Mucosa of descending colon (tissue), 3 donors: ENCODE measurements around the gene SMYD2. TPM values are rescaled to one million over a fixed set of nuclear protein-coding genes. Genes with fewer than 3 reads are reported as not detected.

Experiments
- ATAC-seq: fragments of 200-7000 bp; cut with Tn5 transposase; one replicate; pipeline ENCODE4 v1.9.1; 2020; ENCODE audit warnings: mild to moderate bottlenecking, moderate library complexity
- DNase-seq, 3 donors: peaks; one replicate each; pipeline ENCODE4 v3.0.0-alpha.2; 2020
- H3K36me3 ChIP-seq: fragments of 200-600 bp; one replicate; pipeline ENCODE4 v1.8.0; 2021; ENCODE audit warnings: low read depth, mild to moderate bottlenecking
- H3K4me1 ChIP-seq: fragments of 200-600 bp; one replicate; pipeline ENCODE4 v1.8.0; 2021; ENCODE audit warnings: low read depth, mild to moderate bottlenecking
- H3K4me3 ChIP-seq: fragments of 200-600 bp; one replicate; pipeline ENCODE4 v1.8.0; 2021; ENCODE audit warnings: mild to moderate bottlenecking
- H3K9me3 ChIP-seq: fragments of 200-600 bp; one replicate; pipeline ENCODE4 v1.8.0; 2021; ENCODE audit warnings: mild to moderate bottlenecking
- intact Hi-C, 2 donors: fragments of 100-400 bp; cut with DNase I in 1 of 2; cut with micrococcal nuclease in 1 of 2; formaldehyde crosslinking; loops; one replicate each; pipeline versions ENCODE4 v1.11.0 to v1.11.1; 2022; cut with DNase I, micrococcal nuclease
- total RNA-seq, 3 donors: library from RNA; stranded (reverse); fragmentation: NEBNext Ultra II Directional in 2 of 3; extraction: Animal tissue kit (Norgen Biotek cat#: 25700) in 2 of 3; gene quantifications; one replicate each; pipeline versions ENCODE4 v1.2.1 to v1.2.4, GENCODE V29; 2021 to 2023
- TF ChIP-seq, protein P1 (sequence below): fragments of 200-600 bp; IDR thresholded peaks from one replicate; pipeline ENCODE4 v1.8.0; 2022; ENCODE audit warnings: antibody characterized with exemption, mild to moderate bottlenecking
- donor health status: DM: no; HTN: no; CAD: no; lungs with moderate emphysema.
- donor health status: DM: no; HTN: no; CAD: no.
- donor health status: DM: no; HTN: yes; CAD: no.

SMYD2 gene
- total RNA-seq, 3 donors from 2014 or later: 15.9 to 23.4 (median 18.6) TPM

DNA sequence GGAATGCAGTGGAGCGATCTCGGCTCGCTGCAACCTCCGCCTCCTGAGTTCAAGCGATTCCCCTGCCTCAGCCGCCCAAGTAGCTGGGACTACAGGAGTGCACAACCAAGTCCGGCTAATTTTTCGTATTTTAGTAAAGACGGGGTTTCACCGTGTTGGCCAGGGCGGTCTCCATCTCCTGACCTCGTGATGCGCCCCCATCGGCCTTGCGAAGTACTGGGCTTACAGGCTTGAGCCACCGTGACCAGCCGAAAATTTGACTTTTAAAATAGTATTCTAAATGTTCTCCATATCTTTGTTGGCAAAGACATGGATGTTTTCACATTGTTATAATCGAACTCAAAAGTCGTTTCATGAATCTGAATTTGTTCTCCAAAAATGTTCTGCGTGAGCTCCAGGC, 36.7 kb upstream of the SMYD2 start:
- no peak for ATAC-seq
- DNase-seq: no peak
- H3K4me1 ChIP-seq: no peaks in the 10 kb centered on the region
- no peak overlapping the region for H3K4me3 ChIP-seq
- H3K9me3 ChIP-seq: no peaks in the 10 kb centered on the region
- no peaks in the 10 kb centered on the region for H3K36me3 ChIP-seq
- TF ChIP-seq, protein P1, sequence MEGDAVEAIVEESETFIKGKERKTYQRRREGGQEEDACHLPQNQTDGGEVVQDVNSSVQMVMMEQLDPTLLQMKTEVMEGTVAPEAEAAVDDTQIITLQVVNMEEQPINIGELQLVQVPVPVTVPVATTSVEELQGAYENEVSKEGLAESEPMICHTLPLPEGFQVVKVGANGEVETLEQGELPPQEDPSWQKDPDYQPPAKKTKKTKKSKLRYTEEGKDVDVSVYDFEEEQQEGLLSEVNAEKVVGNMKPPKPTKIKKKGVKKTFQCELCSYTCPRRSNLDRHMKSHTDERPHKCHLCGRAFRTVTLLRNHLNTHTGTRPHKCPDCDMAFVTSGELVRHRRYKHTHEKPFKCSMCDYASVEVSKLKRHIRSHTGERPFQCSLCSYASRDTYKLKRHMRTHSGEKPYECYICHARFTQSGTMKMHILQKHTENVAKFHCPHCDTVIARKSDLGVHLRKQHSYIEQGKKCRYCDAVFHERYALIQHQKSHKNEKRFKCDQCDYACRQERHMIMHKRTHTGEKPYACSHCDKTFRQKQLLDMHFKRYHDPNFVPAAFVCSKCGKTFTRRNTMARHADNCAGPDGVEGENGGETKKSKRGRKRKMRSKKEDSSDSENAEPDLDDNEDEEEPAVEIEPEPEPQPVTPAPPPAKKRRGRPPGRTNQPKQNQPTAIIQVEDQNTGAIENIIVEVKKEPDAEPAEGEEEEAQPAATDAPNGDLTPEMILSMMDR: no peak
- intact Hi-C loops: no loop called here

DNA sequence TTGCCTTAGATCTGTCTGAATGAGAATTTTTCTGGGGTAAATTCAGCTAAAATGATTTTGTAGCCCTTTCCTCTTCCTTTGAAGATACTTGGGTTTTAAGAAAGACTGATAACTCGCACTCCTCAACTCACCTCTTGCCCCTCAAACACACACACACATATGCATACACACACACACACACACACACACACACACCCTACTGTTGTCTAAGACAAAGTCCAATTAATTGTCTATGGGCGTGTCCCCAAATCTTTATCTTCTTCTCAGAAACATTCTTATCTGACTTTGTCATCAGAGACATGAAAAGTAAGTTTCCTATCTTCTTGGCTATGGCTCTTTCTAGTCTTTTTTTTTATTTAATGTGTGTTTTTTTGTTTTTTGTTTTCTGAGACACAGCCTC, 36.1 kb upstream of the SMYD2 start:
- H3K4me1 ChIP-seq: no peaks in the 10 kb centered on the region

DNA sequence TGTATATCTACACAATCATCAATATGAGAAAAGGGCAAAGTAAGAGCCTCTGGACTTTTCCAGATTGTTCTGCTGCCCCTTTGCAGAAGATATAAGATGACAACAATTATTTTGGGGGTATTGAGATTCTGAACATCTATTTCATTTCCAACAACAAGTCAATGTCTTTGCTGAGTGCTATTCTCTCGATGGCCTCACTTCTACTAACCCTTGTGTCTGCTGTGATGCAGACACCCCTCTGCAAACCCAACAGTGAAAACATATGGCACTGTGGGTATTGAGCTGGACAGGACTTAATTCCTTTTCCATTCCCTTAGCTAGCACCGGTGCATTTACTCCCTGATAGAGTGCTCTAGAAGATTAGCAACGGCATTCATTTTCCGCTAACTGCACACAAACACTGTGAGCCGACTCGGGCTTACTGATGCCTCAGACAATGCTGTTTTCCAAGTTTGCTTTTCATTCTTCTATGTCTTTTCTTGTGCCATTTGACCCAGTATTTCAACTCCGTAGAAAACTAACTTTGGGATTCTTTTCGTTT, 33.4 kb upstream of the SMYD2 start:
- H3K4me3 ChIP-seq: no peak overlapping the region
- intact Hi-C loops: no loop called here
- TF ChIP-seq, protein P1: no peak
- no peak for ATAC-seq
- no peaks in the 10 kb centered on the region for H3K36me3 ChIP-seq
- H3K4me1 ChIP-seq: no peaks in the 10 kb centered on the region
- DNase-seq: no peak
- no peaks in the 10 kb centered on the region for H3K9me3 ChIP-seq

More for the DNA sequence above, 36.1 kb upstream of the SMYD2 start:
- DNase-seq (no peak), ATAC-seq (no peak)
- Histone ChIP-seq H3K9me3 (no peaks in the 10 kb centered on the region), H3K4me3 (no peak overlapping the region), H3K36me3 (no peaks in the 10 kb centered on the region)
- TF ChIP-seq, protein P1: no peak
- intact Hi-C loops: no loop called here

DNA sequence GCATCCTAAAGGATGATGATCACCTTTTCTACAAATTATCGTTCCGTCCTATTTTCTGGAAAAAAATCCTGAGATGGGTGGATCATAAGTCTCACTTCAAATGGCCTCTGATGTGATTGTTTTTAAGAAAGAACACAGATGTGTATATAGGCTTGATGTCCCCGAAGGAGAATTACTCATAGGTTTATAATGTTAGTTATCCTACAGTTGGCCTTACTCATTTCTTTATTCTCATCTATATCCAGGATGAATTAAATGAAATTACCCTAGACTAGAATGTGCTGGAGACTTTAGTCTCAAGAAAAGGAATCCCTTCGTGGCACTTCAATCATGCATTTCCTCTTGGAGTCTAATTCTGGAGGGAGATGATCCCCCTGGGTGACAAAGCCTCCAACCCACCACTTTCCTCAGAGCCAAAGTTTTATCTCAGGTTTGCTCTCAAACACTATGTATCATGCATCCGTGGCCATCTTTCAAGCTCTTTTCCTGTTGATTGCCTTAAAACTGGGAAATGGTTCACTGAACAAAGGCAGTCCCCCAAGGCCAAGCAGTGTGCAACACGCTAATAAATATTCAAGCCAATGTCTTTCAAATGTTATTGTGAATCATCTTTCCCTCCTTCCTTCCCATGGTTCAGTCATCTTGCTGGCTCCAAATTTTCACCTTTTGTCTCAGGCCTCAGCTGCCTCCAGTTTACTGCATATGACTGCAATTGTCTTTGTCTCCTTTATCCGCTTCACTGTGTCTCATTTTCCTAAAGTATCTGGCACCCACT, 32.5 kb upstream of the SMYD2 start:
- no peak for DNase-seq
- Histone ChIP-seq H3K4me1 (no peaks in the 10 kb centered on the region), H3K36me3 (no peaks in the 10 kb centered on the region), H3K4me3 (no peak overlapping the region), H3K9me3 (no peaks in the 10 kb centered on the region)
- TF ChIP-seq, protein P1: no peak
- intact Hi-C loops: no loop called here
- no peak for ATAC-seq

DNA sequence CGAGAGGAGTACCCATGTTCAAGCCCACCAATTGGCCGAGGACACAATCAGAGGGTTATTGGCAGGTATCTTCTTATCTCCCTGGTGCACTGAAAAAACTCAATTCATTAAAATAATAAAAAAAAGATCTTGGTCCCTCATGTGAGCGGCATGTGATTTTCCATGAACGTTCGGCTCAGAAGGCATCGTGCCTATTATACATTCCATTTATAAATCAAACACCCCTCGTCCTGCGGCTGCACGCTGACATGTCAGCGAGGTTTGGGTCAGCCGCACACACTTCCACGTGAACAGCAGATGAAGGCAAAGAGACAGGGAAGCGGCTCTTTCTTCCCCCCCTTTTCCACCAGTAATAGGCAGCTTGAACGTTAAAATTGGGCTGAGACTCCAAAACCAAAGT, 31.3 kb upstream of the SMYD2 start:
- TF ChIP-seq, protein P1: no peak
- DNase-seq (no peak), ATAC-seq (no peak)
- Histone ChIP-seq H3K9me3 (no peaks in the 10 kb centered on the region), H3K4me1 (no peaks in the 10 kb centered on the region), H3K4me3 (no peak overlapping the region), H3K36me3 (no peaks in the 10 kb centered on the region)
- intact Hi-C loops: no loop called here
